Panc1 (cell line): Measurements from ENCODE around the gene NOP14. TPM values are rescaled to one million over a fixed set of nuclear protein-coding genes. Genes with fewer than 3 reads are reported as not detected.
"Not testable (repeated sequence)": the region's sequence is repeated elsewhere in the genome, so short reads cannot be mapped to it uniquely, and the experiment has no call there.

ENCODE experiments used
- ATAC-seq: fragments of 200-7000 bp; cut with Tn5 transposase; 2 replicates; pipeline ENCODE4 v1.9.1; 2020; ENCODE audit warnings: mild to moderate bottlenecking, moderate library complexity
- BruUV-seq: library from RNA; stranded (reverse); fragments of 400-500 nt; replicated peaks from 2 replicates; lab custom pipeline; 2021; lab: Mats Ljungman, UMichigan
- CTCF ChIA-PET: fragments of 300-600 bp; sonication (Branson Sonifier 250); formaldehyde crosslinking; loops from one replicate; lab custom pipeline; 2022; ENCODE audit warnings: antibody characterized with exemption; lab: Charles Lee
- POLR2A ChIA-PET: fragments of 300-600 bp; sonication (Branson Sonifier 250); formaldehyde crosslinking; loops from one replicate; lab custom pipeline; 2022; ENCODE audit warnings: antibody characterized with exemption; lab: Charles Lee
- DNase-seq: peaks from one replicate; pipeline ENCODE4 v3.0.0-alpha.2; 2010; ENCODE audit warnings: low read depth, low spot score
- H3K27ac ChIP-seq: 2 replicates; pipeline ENCODE4 v1.5.1; 2011; ENCODE audit warnings: mild to moderate bottlenecking, low read length, inconsistent platforms
- H3K27me3 ChIP-seq: fragments of 200-500 bp; sonication (Bioruptor generic); 2 replicates; pipeline ENCODE4 v1.6.0; 2014; ENCODE audit warnings: low read length, inconsistent platforms; ENCODE audit not compliant: control insufficient read depth, insufficient read depth
- H3K36me3 ChIP-seq: fragments of 200-500 bp; sonication (Bioruptor generic); 2 replicates; pipeline ENCODE4 v1.5.1; 2014; ENCODE audit warnings: inconsistent platforms, mild to moderate bottlenecking, low read length, moderate library complexity; ENCODE audit not compliant: control insufficient read depth, insufficient read depth
- H3K4me1 ChIP-seq: 2 replicates; pipeline ENCODE4 v1.5.1; 2011; ENCODE audit warnings: inconsistent platforms, mild to moderate bottlenecking, low read length, moderate library complexity; ENCODE audit not compliant: control insufficient read depth, insufficient read depth
- H3K4me3 ChIP-seq, 2 experiments: 2 replicates each; pipeline ENCODE4 v1.5.1; 2011 to 2012; ENCODE audit warnings: low read depth in 2 of 2, low read length in 2 of 2, mild to moderate bottlenecking in 2 of 2, inconsistent platforms in 1 of 2, moderate library complexity in 1 of 2
- H3K9me3 ChIP-seq: fragments of 200-500 bp; sonication (Bioruptor generic); 2 replicates; pipeline ENCODE4 v1.5.1; 2014; ENCODE audit warnings: low read depth, mild to moderate bottlenecking, inconsistent platforms, low read length, moderate library complexity; ENCODE audit not compliant: control insufficient read depth, insufficient read depth
- CTCF ChIP-seq: fragments of 450-650 bp; IDR thresholded peaks from 2 replicates; pipeline ENCODE4 v1.5.1; 2017; ENCODE audit warnings: mild to moderate bottlenecking
- POLR2AphosphoS5 ChIP-seq: IDR thresholded peaks from 2 replicates; pipeline ENCODE4 v1.6.1; 2012; ENCODE audit warnings: mild to moderate bottlenecking, low read depth, low read length, moderate library complexity
- REST ChIP-seq, 2 experiments: IDR thresholded peaks; 2 replicates each; pipeline ENCODE4 v1.6.1; 2011 to 2012; ENCODE audit warnings: low read depth in 2 of 2, control low read depth in 1 of 2, low read length in 1 of 2, mild to moderate bottlenecking in 1 of 2, moderate library complexity in 1 of 2; ENCODE audit not compliant: insufficient read depth in 1 of 2
- SIN3A ChIP-seq: IDR thresholded peaks from 2 replicates; pipeline ENCODE4 v1.6.1; 2012; ENCODE audit warnings: low read depth, mild to moderate bottlenecking, low read length, moderate library complexity, borderline replicate concordance; ENCODE audit not compliant: insufficient read depth
- TCF7L2 ChIP-seq: IDR thresholded peaks from 2 replicates; pipeline ENCODE4 v1.6.1; 2011; ENCODE audit warnings: mild to moderate bottlenecking, low read depth, low read length, inconsistent platforms
- in situ Hi-C: cut with HindIII; loops from 2 replicates; pipeline ENCODE4 v1.10.0; 2016; ENCODE audit warnings: low sequenced_read_pairs, low pct_unique_long_range_greater_than_20kb
- intact Hi-C: fragments of 100-400 bp; cut with micrococcal nuclease; formaldehyde crosslinking; loops from one replicate; pipeline ENCODE4 v1.10.0; 2022; ENCODE audit not compliant: unreplicated experiment
- total RNA-seq: library from RNA; stranded (reverse); gene quantifications from one replicate; pipeline ENCODE4 v1.2.1, GENCODE V29; 2021; ENCODE audit not compliant: unreplicated experiment

NOP14 gene
- total RNA-seq, 1 experiment from 2014 or later: 32.9 TPM

GRCh38 chr4:2961811-2962441 lies 1.3 kb downstream of the NOP14 start:
- in situ Hi-C loops (no loop called here), intact Hi-C loops (no loop called here)
- TSS peak; percentile 89 for BruUV-seq
- Histone ChIP-seq H3K27me3 (no peaks in the 10 kb centered on the region), H3K27ac (peak overlapping the region; percentile 74), H3K4me3 (peak overlapping the region; percentile 80 to 84), H3K4me1 (peaks cover 6% of the 10 kb centered on the region), H3K36me3 (peaks cover 9% of the 10 kb centered on the region), H3K9me3 (no peaks in the 10 kb centered on the region)
- DNase-seq (no peak), ATAC-seq (peak; percentile 19)
- TF ChIP-seq TCF7L2 (no peak), CTCF (no peak), POLR2AphosphoS5 (no peak), SIN3A (no peak), REST (IDR thresholded peaks at IDR 0.05; ENCODE audit: insufficient read depth in 1 of 2, low read depth in 2 of 2, low read length in 1 of 2) (no peak)
- CTCF ChIA-PET: no interaction called here
- POLR2A ChIA-PET: no interaction called here

- Histone ChIP-seq H3K4me1 (peaks cover 6% of the 10 kb centered on the region), H3K4me3 (peak overlapping the region; percentile 80 to 84), H3K9me3 (no peaks in the 10 kb centered on the region), H3K36me3 (peaks cover 13% of the 10 kb centered on the region), H3K27me3 (no peaks in the 10 kb centered on the region), H3K27ac (peak overlapping the region; percentile 74)
- CTCF ChIA-PET: no interaction called here
- BruUV-seq: no TSS peak
- ATAC-seq (no peak), DNase-seq (no peak)
- intact Hi-C loops (no loop called here), in situ Hi-C loops (no loop called here)
- no peak for TF ChIP-seq CTCF
- no peak for TF ChIP-seq SIN3A
- no peak for TF ChIP-seq REST (IDR thresholded peaks at IDR 0.05; ENCODE audit: insufficient read depth in 1 of 2, low read depth in 2 of 2, low read length in 1 of 2)
- POLR2A ChIA-PET: no interaction called here
These were observed 1.8 kb downstream of the NOP14 start for GRCh38 chr4:2961421-2961810.

- BruUV-seq, H3K9me3 ChIP-seq, CTCF ChIA-PET, DNase-seq, POLR2A ChIA-PET, H3K27me3 ChIP-seq, H3K4me1 ChIP-seq, intact Hi-C loops, in situ Hi-C loops, H3K4me3 ChIP-seq, ATAC-seq, H3K27ac ChIP-seq: not testable (repeated sequence)
- H3K36me3 ChIP-seq: peaks cover 19% of the 10 kb centered on the region
These were observed 2.8 kb downstream of the NOP14 start for GRCh38 chr4:2960450-2960849.
